AG09309 (cell line): ENCODE data around the gene GRIFIN.

ENCODE experiments used
- DNase-seq: peaks from one replicate; pipeline ENCODE4 v3.0.0-alpha.2; 2010; ENCODE audit warnings: low read depth
- H3K4me3 ChIP-seq: 2 replicates; pipeline ENCODE4 v1.5.1; 2011; ENCODE audit warnings: mild to moderate bottlenecking, low read depth, low read length, moderate library complexity; ENCODE audit not compliant: control insufficient read depth
- CTCF ChIP-seq: IDR thresholded peaks from 2 replicates; pipeline ENCODE4 v1.5.1; 2011; ENCODE audit warnings: mild to moderate bottlenecking, low read depth, low read length, inconsistent platforms; ENCODE audit not compliant: insufficient read depth, control insufficient read depth; ENCODE audit errors: missing control alignments

Gene GRIFIN

GRCh38 chr7:2479276-2480069 is 3.3 kb upstream of the GRIFIN start:
- DNase-seq: no peak
- no peak for TF ChIP-seq CTCF
- H3K4me3 ChIP-seq: no peak overlapping the region

GRCh38 chr7:2478800-2479199 is 2.6 kb upstream of the GRIFIN start:
- DNase-seq: no peak
- TF ChIP-seq CTCF: no peak
- H3K4me3 ChIP-seq: no peak overlapping the region

GRCh38 chr7:2478399-2478785 is 2.2 kb upstream of the GRIFIN start:
- H3K4me3 ChIP-seq: no peak overlapping the region
- DNase-seq: no peak
- no peak for TF ChIP-seq CTCF

- H3K4me3 ChIP-seq: no peak overlapping the region
- no peak for DNase-seq
Observed at GRCh38 chr7:2477447-2478398, 1.5 kb upstream of the GRIFIN start.

GRCh38 chr7:2476776-2477446 is 713 bp upstream of the GRIFIN start:
- TF ChIP-seq CTCF: no peak
- no peak overlapping the region for H3K4me3 ChIP-seq
- no peak for DNase-seq

More at GRCh38 chr7:2477447-2478398, 1.5 kb upstream of the GRIFIN start:
- TF ChIP-seq CTCF: peak; percentile 91

- H3K4me3 ChIP-seq: no peak overlapping the region
- no peak for DNase-seq
- TF ChIP-seq CTCF: no peak
Observed at GRCh38 chr7:2475678-2476015, 551 bp downstream of the GRIFIN start.
